ENCODE results near the gene SLX9. TPM values are rescaled to one million over a fixed set of nuclear protein-coding genes. Genes with fewer than 3 reads are reported as not detected.

Gene SLX9
- total RNA-seq, 1 donor from 2014 or later, result 0.75 TPM

DNA sequence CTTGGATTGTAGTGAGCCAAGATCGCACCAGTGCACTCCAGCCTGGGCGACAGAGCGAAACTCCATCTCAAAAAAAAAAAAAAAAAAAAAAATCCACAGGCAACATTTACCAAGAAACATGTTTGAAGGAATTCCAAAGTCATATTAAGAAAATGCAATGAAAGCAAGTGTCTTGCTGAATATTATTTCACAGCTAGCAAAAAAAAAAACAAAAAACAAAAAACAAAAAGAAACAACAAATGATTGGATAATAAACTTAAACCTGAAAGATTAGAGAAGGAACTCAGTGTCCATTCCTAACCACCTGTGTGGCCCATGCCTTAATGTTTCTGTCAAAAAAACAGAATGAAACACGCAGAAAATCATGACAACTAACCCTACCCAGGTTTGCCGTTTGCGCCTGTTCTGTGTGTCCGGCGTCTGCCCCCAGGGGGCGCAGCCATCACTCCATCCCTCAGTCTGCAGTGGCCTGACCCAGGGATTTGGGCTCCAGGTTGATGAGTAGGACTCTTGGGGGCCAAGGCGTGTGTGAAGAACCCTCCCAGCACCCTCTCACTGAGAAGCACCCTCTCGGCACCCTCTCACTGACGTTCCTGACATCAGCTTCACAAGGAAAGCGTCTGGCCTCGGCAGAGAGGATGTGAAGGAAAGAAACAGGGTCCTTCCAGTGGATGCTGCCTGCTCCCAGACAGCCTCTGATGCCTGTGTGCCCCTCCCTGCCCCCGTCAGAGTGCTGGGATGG lies 47.1 kb upstream of the SLX9 start:
- intact Hi-C loops (cut with DNase I), result loop anchor here (2.0 to 5.0 kb wide), 2 partner anchors 40 to 246 kb away; no protein-coding TSS in a partner anchor
- peak in 1 of 2 donors; percentile 83 for DNase-seq (ENCODE audit: low spot score in 2 of 2)

GRCh38 chr21:44893278-44893556 lies 46.6 kb upstream of the SLX9 start:
- intact Hi-C loops (cut with DNase I), result loop anchor here (2.0 to 5.0 kb wide), 2 partner anchors 39 to 246 kb away; no protein-coding TSS in a partner anchor
- H3K4me1 ChIP-seq, result no peaks in the 10 kb centered on the region
- TF ChIP-seq, protein P1, sequence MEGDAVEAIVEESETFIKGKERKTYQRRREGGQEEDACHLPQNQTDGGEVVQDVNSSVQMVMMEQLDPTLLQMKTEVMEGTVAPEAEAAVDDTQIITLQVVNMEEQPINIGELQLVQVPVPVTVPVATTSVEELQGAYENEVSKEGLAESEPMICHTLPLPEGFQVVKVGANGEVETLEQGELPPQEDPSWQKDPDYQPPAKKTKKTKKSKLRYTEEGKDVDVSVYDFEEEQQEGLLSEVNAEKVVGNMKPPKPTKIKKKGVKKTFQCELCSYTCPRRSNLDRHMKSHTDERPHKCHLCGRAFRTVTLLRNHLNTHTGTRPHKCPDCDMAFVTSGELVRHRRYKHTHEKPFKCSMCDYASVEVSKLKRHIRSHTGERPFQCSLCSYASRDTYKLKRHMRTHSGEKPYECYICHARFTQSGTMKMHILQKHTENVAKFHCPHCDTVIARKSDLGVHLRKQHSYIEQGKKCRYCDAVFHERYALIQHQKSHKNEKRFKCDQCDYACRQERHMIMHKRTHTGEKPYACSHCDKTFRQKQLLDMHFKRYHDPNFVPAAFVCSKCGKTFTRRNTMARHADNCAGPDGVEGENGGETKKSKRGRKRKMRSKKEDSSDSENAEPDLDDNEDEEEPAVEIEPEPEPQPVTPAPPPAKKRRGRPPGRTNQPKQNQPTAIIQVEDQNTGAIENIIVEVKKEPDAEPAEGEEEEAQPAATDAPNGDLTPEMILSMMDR (IDR thresholded peaks at IDR 0.05), result no peak
- no peak overlapping the region for H3K27ac ChIP-seq
- no peaks in the 10 kb centered on the region for H3K27me3 ChIP-seq
- no peak overlapping the region for H3K4me3 ChIP-seq
- no peak for DNase-seq (ENCODE audit: low spot score in 2 of 2)
- H3K9me3 ChIP-seq, result no peaks in the 10 kb centered on the region
- no peaks in the 10 kb centered on the region for H3K36me3 ChIP-seq

More for the DNA sequence above, 47.1 kb upstream of the SLX9 start:
- Histone ChIP-seq H3K27me3 (no peaks in the 10 kb centered on the region), H3K36me3 (no peaks in the 10 kb centered on the region), H3K4me3 (no peak overlapping the region), H3K4me1 (no peaks in the 10 kb centered on the region), H3K9me3 (no peaks in the 10 kb centered on the region), H3K27ac (no peak overlapping the region)
- TF ChIP-seq, protein P1 (IDR thresholded peaks at IDR 0.05), result peak; percentile 73 to 88 (median 86)

- DNase-seq (ENCODE audit: low spot score in 2 of 2), result no peak
- Histone ChIP-seq H3K4me3 (no peak overlapping the region), H3K27me3 (no peaks in the 10 kb centered on the region), H3K36me3 (no peaks in the 10 kb centered on the region), H3K9me3 (no peaks in the 10 kb centered on the region), H3K27ac (no peak overlapping the region), H3K4me1 (no peaks in the 10 kb centered on the region)
- TF ChIP-seq, protein P1 (IDR thresholded peaks at IDR 0.05), result no peak
- intact Hi-C loops (cut with DNase I), result loop anchor here (2.0 to 5.0 kb wide), 2 partner anchors 38 to 245 kb away; no protein-coding TSS in a partner anchor
Observed at GRCh38 chr21:44893948-44894656, 45.7 kb upstream of the SLX9 start.

- Histone ChIP-seq H3K9me3 (no peaks in the 10 kb centered on the region), H3K27me3 (no peaks in the 10 kb centered on the region), H3K27ac (no peak overlapping the region), H3K36me3 (no peaks in the 10 kb centered on the region), H3K4me3 (no peak overlapping the region), H3K4me1 (no peaks in the 10 kb centered on the region)
- intact Hi-C loops (cut with DNase I), result loop anchor here (5.0 kb wide), 1 partner anchor 38 kb away; no protein-coding TSS in a partner anchor
- no peak for DNase-seq (ENCODE audit: low spot score in 2 of 2)
- TF ChIP-seq, protein P1 (IDR thresholded peaks at IDR 0.05), result no peak
Observed at GRCh38 chr21:44894687-44895302, 45.0 kb upstream of the SLX9 start.

- intact Hi-C loops (cut with DNase I), result no loop called here
- Histone ChIP-seq H3K36me3 (no peaks in the 10 kb centered on the region), H3K27ac (no peak overlapping the region), H3K27me3 (no peaks in the 10 kb centered on the region), H3K4me3 (no peak overlapping the region), H3K9me3 (no peaks in the 10 kb centered on the region), H3K4me1 (no peaks in the 10 kb centered on the region)
- TF ChIP-seq, protein P1 (IDR thresholded peaks at IDR 0.05), result no peak
- no peak for DNase-seq (ENCODE audit: low spot score in 2 of 2)
Observed at GRCh38 chr21:44895859-44896258, 44.0 kb upstream of the SLX9 start.
